ENCODE results near the gene EXT2. TPM values are rescaled to one million over a fixed set of nuclear protein-coding genes. Genes with fewer than 3 reads are reported as not detected.

Gene EXT2
- total RNA-seq, 4 donors from 2014 or later, result 19.0 to 53.2 (median 44.5) TPM

DNA sequence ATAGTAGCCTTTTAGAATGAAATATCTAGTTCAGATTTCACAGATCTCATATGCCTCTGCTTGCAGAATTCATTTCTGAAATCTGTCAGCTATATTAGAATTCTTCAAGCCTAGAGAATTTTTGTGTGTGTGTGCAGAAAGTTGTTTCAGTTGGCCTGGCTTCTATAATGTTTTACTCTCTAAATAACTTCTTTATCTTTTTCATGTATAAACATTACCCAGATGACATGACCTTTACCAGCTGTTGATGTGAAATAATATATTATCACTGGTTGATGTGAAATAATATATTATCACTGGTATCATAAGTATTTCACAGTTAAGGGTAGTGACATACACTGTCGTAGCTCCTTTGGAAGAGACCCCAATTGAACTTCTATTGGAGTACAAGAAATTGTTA is 141.7 kb downstream of the EXT2 start:
- Histone ChIP-seq H3K27me3 (no peaks in the 10 kb centered on the region), H3K4me1 (no peaks in the 10 kb centered on the region), H3K9me3 (no peaks in the 10 kb centered on the region), H3K27ac (no peak overlapping the region), H3K36me3 (peaks cover 0 to 78% (median 0%) of the 10 kb centered on the region in 3 donors), H3K4me3 (no peak overlapping the region)
- no peak for DNase-seq
- WGBS, 2 donors, result 88 to 89% methylated on average over 1 of the region's 1 CpG
- intact Hi-C loops (cut with DNase I), result no loop called here
- TF ChIP-seq POLR2A (IDR thresholded peaks at IDR 0.05), result no peak
- TF ChIP-seq, protein P1, sequence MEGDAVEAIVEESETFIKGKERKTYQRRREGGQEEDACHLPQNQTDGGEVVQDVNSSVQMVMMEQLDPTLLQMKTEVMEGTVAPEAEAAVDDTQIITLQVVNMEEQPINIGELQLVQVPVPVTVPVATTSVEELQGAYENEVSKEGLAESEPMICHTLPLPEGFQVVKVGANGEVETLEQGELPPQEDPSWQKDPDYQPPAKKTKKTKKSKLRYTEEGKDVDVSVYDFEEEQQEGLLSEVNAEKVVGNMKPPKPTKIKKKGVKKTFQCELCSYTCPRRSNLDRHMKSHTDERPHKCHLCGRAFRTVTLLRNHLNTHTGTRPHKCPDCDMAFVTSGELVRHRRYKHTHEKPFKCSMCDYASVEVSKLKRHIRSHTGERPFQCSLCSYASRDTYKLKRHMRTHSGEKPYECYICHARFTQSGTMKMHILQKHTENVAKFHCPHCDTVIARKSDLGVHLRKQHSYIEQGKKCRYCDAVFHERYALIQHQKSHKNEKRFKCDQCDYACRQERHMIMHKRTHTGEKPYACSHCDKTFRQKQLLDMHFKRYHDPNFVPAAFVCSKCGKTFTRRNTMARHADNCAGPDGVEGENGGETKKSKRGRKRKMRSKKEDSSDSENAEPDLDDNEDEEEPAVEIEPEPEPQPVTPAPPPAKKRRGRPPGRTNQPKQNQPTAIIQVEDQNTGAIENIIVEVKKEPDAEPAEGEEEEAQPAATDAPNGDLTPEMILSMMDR (IDR thresholded peaks at IDR 0.05), result no peak

DNA sequence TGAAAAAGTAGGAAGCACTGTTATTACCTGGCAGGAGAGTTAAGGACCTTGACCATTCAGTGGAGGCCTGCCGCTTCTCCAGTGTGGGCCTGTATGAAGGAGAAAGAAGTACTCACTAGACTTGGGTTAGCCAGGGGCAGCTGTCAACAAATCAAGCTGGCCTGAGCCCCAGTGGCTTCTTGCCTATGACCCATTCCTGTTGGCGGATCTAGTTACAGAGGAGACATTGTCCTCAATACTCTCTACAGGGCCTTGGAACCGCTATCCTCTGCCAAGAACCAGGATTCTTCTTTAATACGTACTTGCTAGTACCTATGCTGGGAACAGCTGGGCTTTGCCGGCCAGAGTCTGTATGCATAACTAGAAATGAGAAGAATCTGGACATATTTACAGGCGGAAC is 146.4 kb downstream of the EXT2 start:
- H3K27ac ChIP-seq, result no peak overlapping the region
- no peak overlapping the region for H3K4me3 ChIP-seq
- H3K4me1 ChIP-seq, result peaks cover 0 to 5% (median 0%) of the 10 kb centered on the region in 3 donors
- 91 to 100% methylated on average over 2 to 6 of the region's 6 CpGs for WGBS, 2 donors
- TF ChIP-seq, protein P1 (IDR thresholded peaks at IDR 0.05), result no peak
- no peak for TF ChIP-seq POLR2A (IDR thresholded peaks at IDR 0.05)
- no peaks in the 10 kb centered on the region for H3K27me3 ChIP-seq
- H3K36me3 ChIP-seq, result peaks cover 0 to 76% (median 0%) of the 10 kb centered on the region in 3 donors
- no peak for DNase-seq
- intact Hi-C loops (cut with DNase I), result no loop called here
- H3K9me3 ChIP-seq, result no peaks in the 10 kb centered on the region

DNA sequence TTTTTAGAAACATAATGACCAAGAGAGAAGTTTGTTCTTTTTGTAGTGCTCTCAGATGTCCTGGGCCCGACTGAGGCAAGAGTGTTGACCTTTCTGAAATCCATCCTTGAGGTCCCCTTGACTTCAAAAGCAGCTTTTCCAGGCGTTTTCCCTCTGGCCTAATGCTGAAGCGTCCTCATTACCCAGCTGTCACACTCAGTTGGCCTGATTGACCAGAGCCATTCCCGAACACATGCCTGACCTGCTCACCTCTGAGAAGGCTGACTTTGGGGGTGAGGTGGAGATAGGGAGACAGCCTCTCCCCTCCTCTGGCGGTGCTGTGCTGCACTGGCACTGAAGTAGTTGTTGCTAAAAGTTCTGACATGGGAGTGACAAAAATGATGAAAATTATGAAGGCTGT is 147.6 kb downstream of the EXT2 start:
- no peak overlapping the region for H3K27ac ChIP-seq
- 74 to 80% methylated on average over 5 of the region's 5 CpGs for WGBS, 2 donors

DNA sequence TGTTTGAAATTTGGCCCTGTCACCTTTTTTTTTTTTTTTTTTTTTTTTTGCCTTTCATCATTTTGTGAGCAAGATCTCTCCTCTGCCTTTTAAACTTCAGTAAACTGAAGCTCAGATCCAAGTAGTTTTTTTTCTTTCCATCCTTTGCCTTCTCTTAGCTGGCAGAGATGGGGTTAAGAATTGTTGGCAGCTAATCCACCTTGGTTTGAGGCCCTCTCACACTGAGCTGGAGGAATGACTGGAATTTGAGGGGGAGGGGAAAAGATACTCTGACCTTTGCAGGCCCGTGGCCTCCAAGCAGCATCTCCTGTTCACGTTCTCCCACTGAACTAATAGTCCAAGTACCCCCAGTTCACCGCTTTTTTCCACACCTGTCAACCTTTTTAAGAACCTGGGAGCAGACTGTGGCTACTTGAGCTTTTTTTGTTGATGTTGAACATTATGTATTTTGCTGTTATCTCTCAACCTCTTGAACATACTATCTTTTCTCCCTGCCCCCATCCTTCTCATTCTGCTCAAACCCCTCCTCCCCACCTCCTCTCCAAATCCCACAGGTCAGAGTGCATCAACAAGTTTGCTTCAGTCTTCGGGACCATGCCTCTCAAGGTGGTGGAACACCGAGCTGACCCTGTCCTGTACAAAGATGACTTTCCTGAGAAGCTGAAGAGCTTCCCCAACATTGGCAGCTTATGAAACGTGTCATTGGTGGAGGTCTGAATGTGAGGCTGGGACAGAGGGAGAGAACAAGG is 148.3 kb downstream of the EXT2 start:
- intact Hi-C loops (cut with DNase I), result no loop called here
- Histone ChIP-seq H3K27ac (no peak overlapping the region), H3K4me3 (no peak overlapping the region), H3K36me3 (peaks cover 0 to 60% (median 0%) of the 10 kb centered on the region in 3 donors), H3K9me3 (no peaks in the 10 kb centered on the region), H3K27me3 (no peaks in the 10 kb centered on the region), H3K4me1 (peaks cover 0 to 6% (median 0%) of the 10 kb centered on the region in 3 donors)
- TF ChIP-seq, protein P1 (IDR thresholded peaks at IDR 0.05), result no peak
- no peak for TF ChIP-seq POLR2A (IDR thresholded peaks at IDR 0.05)
- WGBS, 2 donors, result 74 to 80% methylated on average over 6 of the region's 6 CpGs
- no peak for DNase-seq

More for the DNA sequence above, 147.6 kb downstream of the EXT2 start:
- H3K27me3 ChIP-seq, result no peaks in the 10 kb centered on the region
- H3K9me3 ChIP-seq, result no peaks in the 10 kb centered on the region
- DNase-seq, result no peak
- peaks cover 0 to 65% (median 0%) of the 10 kb centered on the region in 3 donors for H3K36me3 ChIP-seq
- no peak overlapping the region for H3K4me3 ChIP-seq
- intact Hi-C loops (cut with DNase I), result no loop called here
- peaks cover 0 to 6% (median 0%) of the 10 kb centered on the region in 3 donors for H3K4me1 ChIP-seq
- TF ChIP-seq POLR2A (IDR thresholded peaks at IDR 0.05), result no peak
- TF ChIP-seq, protein P1 (IDR thresholded peaks at IDR 0.05), result no peak

DNA sequence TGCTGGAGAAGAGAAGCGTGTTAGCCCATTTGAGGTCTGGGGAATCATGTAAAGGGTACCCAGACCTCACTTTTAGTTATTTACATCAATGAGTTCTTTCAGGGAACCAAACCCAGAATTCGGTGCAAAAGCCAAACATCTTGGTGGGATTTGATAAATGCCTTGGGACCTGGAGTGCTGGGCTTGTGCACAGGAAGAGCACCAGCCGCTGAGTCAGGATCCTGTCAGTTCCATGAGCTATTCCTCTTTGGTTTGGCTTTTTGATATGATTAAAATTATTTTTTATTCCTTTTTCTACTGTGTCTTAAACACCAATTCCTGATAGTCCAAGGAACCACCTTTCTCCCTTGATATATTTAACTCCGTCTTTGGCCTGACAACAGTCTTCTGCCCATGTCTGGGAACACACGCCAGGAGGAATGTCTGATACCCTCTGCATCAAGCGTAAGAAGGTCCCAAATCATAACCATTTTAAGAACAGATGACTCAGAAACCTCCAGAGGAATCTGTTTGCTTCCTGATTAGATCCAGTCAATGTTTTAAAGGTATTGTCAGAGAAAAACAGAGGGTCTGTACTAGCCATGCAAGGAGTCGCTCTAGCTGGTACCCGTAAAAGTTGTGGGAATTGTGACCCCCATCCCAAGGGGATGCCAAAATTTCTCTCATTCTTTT is 149.3 kb downstream of the EXT2 start:
- Histone ChIP-seq H3K27ac (no peak overlapping the region), H3K36me3 (peaks cover 0 to 62% (median 0%) of the 10 kb centered on the region in 3 donors), H3K9me3 (no peaks in the 10 kb centered on the region), H3K4me3 (no peak overlapping the region), H3K27me3 (no peaks in the 10 kb centered on the region), H3K4me1 (peaks cover 0 to 6% (median 0%) of the 10 kb centered on the region in 3 donors)
- DNase-seq, result no peak
- intact Hi-C loops (cut with DNase I), result no loop called here
- WGBS, 2 donors, result 81 to 94% methylated on average over 8 of the region's 8 CpGs
- TF ChIP-seq POLR2A (IDR thresholded peaks at IDR 0.05), result no peak
- TF ChIP-seq, protein P1 (IDR thresholded peaks at IDR 0.05), result no peak
